SK-N-SH (cell line): ENCODE data around the gene RPL26. TPM values are rescaled to one million over a fixed set of nuclear protein-coding genes. Genes with fewer than 3 reads are reported as not detected.

Source experiments
- CTCF ChIA-PET: fragments of 300-600, 350-600 bp; formaldehyde crosslinking; extraction: SDS; loops from one replicate; lab custom pipeline; 2021; lab: Yijun Ruan, JAX
- POLR2A ChIA-PET: fragments of 350-600 bp; sonication (Branson Sonifier 250); formaldehyde crosslinking; extraction: SDS; loops from one replicate; lab custom pipeline; 2020; ENCODE audit warnings: antibody characterized with exemption, inconsistent platforms; lab: Yijun Ruan, JAX
- DNase-seq: peaks from one replicate; pipeline ENCODE4 v3.0.0; 2012
- H2AFZ ChIP-seq: fragments of 200-600 bp; sonication (generic); 2 replicates; pipeline ENCODE4 v1.8.1; 2016; ENCODE audit warnings: antibody characterized with exemption, mild to moderate bottlenecking, low read depth
- H3F3A ChIP-seq: fragments of 200-600 bp; sonication (generic); replicated peaks from 2 replicates; pipeline ENCODE3; 2016; ENCODE audit warnings: antibody characterized with exemption, mild to moderate bottlenecking; ENCODE audit not compliant: insufficient read depth
- H3K27ac ChIP-seq, 2 experiments: fragments of 200-500 bp in 1 of 2; fragments of 200-600 bp in 1 of 2; sonication (Bioruptor generic) in 1 of 2; sonication (generic), shearing (Covaris generic) in 1 of 2; 2 replicates each; pipeline versions ENCODE4 v1.5.1 to v1.6.1; 2014 to 2016; ENCODE audit warnings: low read depth in 2 of 2, inconsistent platforms in 1 of 2, low read length in 1 of 2, mild to moderate bottlenecking in 1 of 2, mixed read lengths in 1 of 2
- H3K27me3 ChIP-seq: fragments of 200-600 bp; sonication (generic), shearing (Covaris generic); 2 replicates; pipeline ENCODE4 v1.6.1; 2016; ENCODE audit warnings: mixed run types; ENCODE audit not compliant: insufficient read depth
- H3K36me3 ChIP-seq, 2 experiments: fragments of 200-500 bp in 1 of 2; fragments of 200-600 bp in 1 of 2; sonication (Bioruptor generic) in 1 of 2; sonication (generic) in 1 of 2; replicated peaks in 1 of 2; 2 replicates each; pipeline versions ENCODE3 to v1.5.1; 2014 to 2016; ENCODE audit warnings: low read length in 1 of 2, mild to moderate bottlenecking in 1 of 2; ENCODE audit not compliant: insufficient read depth in 2 of 2, control insufficient read depth in 1 of 2
- H3K4me1 ChIP-seq, 2 experiments: fragments of 200-500 bp in 1 of 2; fragments of 200-600 bp in 1 of 2; sonication (Bioruptor generic) in 1 of 2; sonication (generic), shearing (Covaris generic) in 1 of 2; 2 replicates each; pipeline versions ENCODE4 v1.5.1 to v1.6.1; 2014 to 2016; ENCODE audit warnings: low read depth in 1 of 2, low read length in 1 of 2, mixed run types in 1 of 2; ENCODE audit not compliant: insufficient read depth in 2 of 2, control insufficient read depth in 1 of 2
- H3K4me2 ChIP-seq: fragments of 200-600 bp; sonication (generic), shearing (Covaris generic); 2 replicates; pipeline ENCODE4 v1.6.1; 2017; ENCODE audit warnings: mixed run types
- H3K4me3 ChIP-seq, 2 experiments: fragments of 200-500 bp in 1 of 2; fragments of 200-600 bp in 1 of 2; sonication (Bioruptor generic) in 1 of 2; sonication (generic), shearing (Covaris generic) in 1 of 2; 2 replicates each; pipeline versions ENCODE4 v1.5.1 to v1.8.1; 2014 to 2016; ENCODE audit warnings: low read depth in 2 of 2, inconsistent platforms in 1 of 2, low read length in 1 of 2, mild to moderate bottlenecking in 1 of 2, mixed read lengths in 1 of 2, moderate library complexity in 1 of 2
- H3K79me2 ChIP-seq: fragments of 200-600 bp; sonication (generic); 2 replicates; pipeline ENCODE4 v1.8.1; 2017; ENCODE audit warnings: mild to moderate bottlenecking; ENCODE audit not compliant: insufficient read depth
- H3K9ac ChIP-seq: fragments of 200-600 bp; sonication (generic); 2 replicates; pipeline ENCODE4 v1.6.1; 2017; ENCODE audit warnings: mixed run types
- H3K9me2 ChIP-seq: fragments of 200-600 bp; sonication (generic); 2 replicates; pipeline ENCODE4 v1.6.1; 2017; ENCODE audit warnings: mixed run types
- H3K9me3 ChIP-seq: fragments of 200-600 bp; sonication (generic); 2 replicates; pipeline ENCODE4 v1.6.1; 2017; ENCODE audit warnings: mixed run types, mild to moderate bottlenecking, moderate library complexity
- H4K20me1 ChIP-seq: fragments of 200-600 bp; sonication (generic); 2 replicates; pipeline ENCODE4 v1.6.1; 2017; ENCODE audit warnings: mild to moderate bottlenecking, mixed run types; ENCODE audit not compliant: insufficient read depth
- EZH2phosphoT487 ChIP-seq: fragments of 200-600 bp; sonication (generic); IDR thresholded peaks from 2 replicates; pipeline ENCODE4 v1.6.1; 2017; ENCODE audit warnings: low read depth, mixed run types, mild to moderate bottlenecking, antibody characterized with exemption, moderate library complexity, borderline replicate concordance
- FOSL2 ChIP-seq: IDR thresholded peaks from 2 replicates; pipeline ENCODE4 v1.4.0; 2012; ENCODE audit warnings: low read depth, mild to moderate bottlenecking, moderate library complexity, borderline replicate concordance
- FOXJ3 ChIP-seq: sonication (generic); formaldehyde crosslinking; IDR thresholded peaks from 2 replicates; pipeline ENCODE4 v1.5.1; 2020; ENCODE audit warnings: mild to moderate bottlenecking, missing genetic modification reagents
- FOXM1 ChIP-seq: IDR thresholded peaks from 2 replicates; pipeline ENCODE4 v1.4.0; 2012; ENCODE audit warnings: low read depth, mild to moderate bottlenecking
- IRF3 ChIP-seq: fragments of 150-350 bp; IDR thresholded peaks from 2 replicates; pipeline ENCODE4 v1.6.1; 2016; ENCODE audit warnings: mild to moderate bottlenecking, low read depth, low read length
- JUND ChIP-seq: IDR thresholded peaks from 2 replicates; pipeline ENCODE4 v1.4.0; 2012
- MAX ChIP-seq: IDR thresholded peaks from 2 replicates; pipeline ENCODE4 v1.4.0; 2012; ENCODE audit warnings: low read depth
- PBX3 ChIP-seq: IDR thresholded peaks from 2 replicates; pipeline ENCODE4; 2012
- RAD21 ChIP-seq: IDR thresholded peaks from 2 replicates; pipeline ENCODE4 v1.6.1; 2012; ENCODE audit warnings: mild to moderate bottlenecking, low read length
- RCOR1 ChIP-seq: fragments of 150-350 bp; IDR thresholded peaks from 2 replicates; pipeline ENCODE4 v1.6.1; 2017; ENCODE audit warnings: antibody characterized with exemption, low read length
- RFX5 ChIP-seq: IDR thresholded peaks from 2 replicates; pipeline ENCODE4 v1.6.1; 2012; ENCODE audit warnings: mild to moderate bottlenecking, improper control_type of control experiment, low read length
- SMC3 ChIP-seq: IDR thresholded peaks from 2 replicates; pipeline ENCODE4 v1.6.1; 2012; ENCODE audit warnings: low read depth, low read length, improper control_type of control experiment
- TCF12 ChIP-seq: IDR thresholded peaks from 2 replicates; pipeline ENCODE4 v1.4.0; 2012
- TEAD4 ChIP-seq: IDR thresholded peaks from 2 replicates; pipeline ENCODE4 v1.4.0; 2012; ENCODE audit warnings: mild to moderate bottlenecking, borderline replicate concordance; ENCODE audit not compliant: insufficient read depth
- USF1 ChIP-seq: IDR thresholded peaks from 2 replicates; pipeline ENCODE4 v1.4.0; 2012; ENCODE audit warnings: low read depth, borderline replicate concordance
- USF2 ChIP-seq: fragments of 150-350 bp; IDR thresholded peaks from 2 replicates; pipeline ENCODE4 v1.6.1; 2017; ENCODE audit warnings: antibody characterized with exemption, low read length, low read depth, borderline replicate concordance
- YY1 ChIP-seq: IDR thresholded peaks from 2 replicates; pipeline ENCODE4 v1.4.0; 2012; ENCODE audit warnings: low read depth, mild to moderate bottlenecking
- ZBTB33 ChIP-seq: IDR thresholded peaks from 2 replicates; pipeline ENCODE4 v1.4.0; 2012; ENCODE audit warnings: low read depth, borderline replicate concordance
- whole genome bisulfite sequencing: methylation state at CpG from one replicate; pipeline ENCODE4 v1.1.6; 2017; ENCODE audit warnings: low lambda C conversion rate; 5-methylcytosine and 5-hydroxymethylcytosine counted together
- polyA plus RNA-seq, 3 experiments: library from polyadenylated mRNA; depleted of rRNA; stranded (reverse); fragments of >200 nt; gene quantifications; 2 replicates each; pipeline ENCODE4 v1.2.3, GENCODE V29; 2012

Gene RPL26
- polyA plus RNA-seq, 1 of the 3 experiments (the other 2 are of a cell fraction) = 4,770 TPM

GRCh38 chr17:8345951-8346665 lies 36.9 kb downstream of the RPL26 start:
- no peaks in the 10 kb centered on the region for H3K36me3 ChIP-seq
- H3K4me3 ChIP-seq = no peak overlapping the region
- no peaks in the 10 kb centered on the region for H3K9me2 ChIP-seq
- no peaks in the 10 kb centered on the region for H4K20me1 ChIP-seq
- no peak for DNase-seq
- no peak overlapping the region for H2AFZ ChIP-seq
- ChIA-PET POLR2A (no interaction called here), CTCF (interaction anchor here (0.6 kb wide), 1 partner anchor 38 kb away, joined by 4 read pairs; no protein-coding TSS in a partner anchor)
- H3K27me3 ChIP-seq = peaks cover 9% of the 10 kb centered on the region
- H3F3A ChIP-seq = peaks cover 4% of the 10 kb centered on the region
- 66% methylated on average over 4 of the region's 5 CpGs for WGBS
- H3K9ac ChIP-seq = no peak overlapping the region
- H3K79me2 ChIP-seq = no peaks in the 10 kb centered on the region
- H3K27ac ChIP-seq = no peak overlapping the region
- no peak overlapping the region for H3K4me2 ChIP-seq
- no peaks in the 10 kb centered on the region for H3K4me1 ChIP-seq
- H3K9me3 ChIP-seq = no peaks in the 10 kb centered on the region
- TF ChIP-seq IRF3 (no peak), TCF12 (no peak), JUND (no peak), PBX3 (no peak), ZBTB33 (no peak), TEAD4 (no peak), FOXM1 (no peak), FOXJ3 (CRISPR knock-in tag) (no peak), FOSL2 (no peak), RAD21 (no peak), EZH2phosphoT487 (no peak), SMC3 (no peak)

GRCh38 chr17:8345052-8345690 lies 37.8 kb downstream of the RPL26 start:
- ChIA-PET CTCF (no interaction called here), POLR2A (no interaction called here)
- Histone ChIP-seq H3K4me2 (no peak overlapping the region), H2AFZ (no peak overlapping the region), H3K9me3 (no peaks in the 10 kb centered on the region), H3K9me2 (no peaks in the 10 kb centered on the region), H3F3A (peaks cover 4% of the 10 kb centered on the region), H3K27me3 (peaks cover 9% of the 10 kb centered on the region), H4K20me1 (no peaks in the 10 kb centered on the region), H3K36me3 (no peaks in the 10 kb centered on the region), H3K79me2 (no peaks in the 10 kb centered on the region), H3K4me3 (no peak overlapping the region), H3K4me1 (no peaks in the 10 kb centered on the region), H3K9ac (no peak overlapping the region), H3K27ac (no peak overlapping the region)
- no peak for DNase-seq
- WGBS = 34% methylated on average over 6 of the region's 6 CpGs
- TF ChIP-seq USF1 = no peak
- no peak for TF ChIP-seq RCOR1
- no peak for TF ChIP-seq RFX5
- TF ChIP-seq YY1 = no peak
- no peak for TF ChIP-seq USF2
- no peak for TF ChIP-seq MAX
- TF ChIP-seq IRF3 = no peak
- no peak for TF ChIP-seq PBX3
